Sigmoid colon (tissue), 4 donors: Measurements from ENCODE around the gene MPO.

Source experiments
- CTCF ChIP-seq, 4 experiments: fragments of 450-650 bp in 3 of 4; fragments of 200-600 bp in 1 of 4; IDR thresholded peaks; one replicate each; pipeline ENCODE4 v1.5.1; 2016 to 2019; ENCODE audit warnings: antibody characterized with exemption in 4 of 4, mild to moderate bottlenecking in 3 of 4, moderate library complexity in 2 of 4
- POLR2A ChIP-seq, 2 donors: fragments of 450-650 bp; IDR thresholded peaks; one replicate each; pipeline ENCODE4 v1.6.1; 2016; ENCODE audit warnings: antibody characterized with exemption in 2 of 2, mild to moderate bottlenecking in 2 of 2, moderate library complexity in 2 of 2
- POLR2AphosphoS5 ChIP-seq, 4 donors: sonication (generic); formaldehyde crosslinking; IDR thresholded peaks; one replicate each; pipeline ENCODE4 v1.6.1; 2017; ENCODE audit warnings: antibody characterized with exemption in 4 of 4

DNA sequence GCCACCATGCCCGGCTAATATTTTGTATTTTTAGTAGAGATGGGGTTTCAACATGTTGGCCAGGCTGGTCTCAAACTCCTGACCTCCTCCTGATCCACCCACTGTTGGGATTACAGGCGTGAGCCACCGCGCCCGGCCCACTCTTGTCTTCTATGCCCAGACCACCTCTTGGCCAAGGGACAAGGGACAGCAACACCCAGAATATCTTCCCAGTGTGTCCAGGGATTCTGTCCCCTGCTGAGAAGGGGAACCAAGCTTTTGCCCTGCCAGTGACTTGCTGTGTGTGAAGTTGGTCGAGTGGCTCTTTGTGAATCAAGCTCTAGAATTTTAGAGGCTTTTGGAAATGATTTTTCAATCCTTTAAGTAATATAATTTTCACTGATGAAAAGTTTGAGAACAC, 1.7 kb upstream of the MPO start:
- TF ChIP-seq POLR2A (IDR thresholded peaks at IDR 0.05) (no peak), POLR2AphosphoS5 (IDR thresholded peaks at IDR 0.05) (no peak), CTCF (IDR thresholded peaks at IDR 0.05) (no peak)
